ENCODE results near the gene MSI2. TPM values are rescaled to one million over a fixed set of nuclear protein-coding genes. Genes with fewer than 3 reads are reported as not detected.

MSI2 gene
- total RNA-seq, 1 donor from 2014 or later, result 60.6 TPM

- peaks cover 23% of the 10 kb centered on the region for H3K4me1 Mint-ChIP-seq (ENCODE audit: unreplicated experiment)
- no peak for DNase-seq (ENCODE audit: low spot score)
- peaks cover 5% of the 10 kb centered on the region for H3K36me3 Mint-ChIP-seq (ENCODE audit: low read depth, unreplicated experiment)
- no peak for TF ChIP-seq CTCF (IDR thresholded peaks at IDR 0.05; ENCODE audit: unreplicated experiment)
- H3K4me3 Mint-ChIP-seq (ENCODE audit: unreplicated experiment), result no peak overlapping the region
- H3K27me3 Mint-ChIP-seq (ENCODE audit: unreplicated experiment), result peaks cover 1% of the 10 kb centered on the region
- no peaks in the 10 kb centered on the region for H3K9me3 Mint-ChIP-seq (ENCODE audit: unreplicated experiment)
- H3K27ac Mint-ChIP-seq (ENCODE audit: unreplicated experiment), result no peak overlapping the region
Observed at GRCh38 chr17:57478478-57479250, 222.3 kb downstream of the MSI2 start.

GRCh38 chr17:57480438-57481196 is 224.3 kb downstream of the MSI2 start:
- Mint-ChIP-seq H3K27ac (ENCODE audit: unreplicated experiment) (no peak overlapping the region), H3K4me1 (ENCODE audit: unreplicated experiment) (peaks cover 26% of the 10 kb centered on the region), H3K4me3 (ENCODE audit: unreplicated experiment) (no peak overlapping the region), H3K9me3 (ENCODE audit: unreplicated experiment) (no peaks in the 10 kb centered on the region), H3K27me3 (ENCODE audit: unreplicated experiment) (peaks cover 2% of the 10 kb centered on the region), H3K36me3 (ENCODE audit: low read depth, unreplicated experiment) (peaks cover 5% of the 10 kb centered on the region)
- no peak for TF ChIP-seq CTCF (IDR thresholded peaks at IDR 0.05; ENCODE audit: unreplicated experiment)
- no peak for DNase-seq (ENCODE audit: low spot score)

GRCh38 chr17:57481910-57482391 is 225.6 kb downstream of the MSI2 start:
- peaks cover 8% of the 10 kb centered on the region for H3K36me3 Mint-ChIP-seq (ENCODE audit: low read depth, unreplicated experiment)
- H3K9me3 Mint-ChIP-seq (ENCODE audit: unreplicated experiment), result no peaks in the 10 kb centered on the region
- H3K27me3 Mint-ChIP-seq (ENCODE audit: unreplicated experiment), result peaks cover 2% of the 10 kb centered on the region
- no peak overlapping the region for H3K4me3 Mint-ChIP-seq (ENCODE audit: unreplicated experiment)
- DNase-seq (ENCODE audit: low spot score), result no peak
- no peak for TF ChIP-seq CTCF (IDR thresholded peaks at IDR 0.05; ENCODE audit: unreplicated experiment)
- no peak overlapping the region for H3K27ac Mint-ChIP-seq (ENCODE audit: unreplicated experiment)
- H3K4me1 Mint-ChIP-seq (ENCODE audit: unreplicated experiment), result peaks cover 27% of the 10 kb centered on the region

- Mint-ChIP-seq H3K4me3 (ENCODE audit: unreplicated experiment) (no peak overlapping the region), H3K4me1 (ENCODE audit: unreplicated experiment) (peaks cover 27% of the 10 kb centered on the region), H3K36me3 (ENCODE audit: low read depth, unreplicated experiment) (peaks cover 8% of the 10 kb centered on the region), H3K27ac (ENCODE audit: unreplicated experiment) (no peak overlapping the region), H3K27me3 (ENCODE audit: unreplicated experiment) (peaks cover 3% of the 10 kb centered on the region), H3K9me3 (ENCODE audit: unreplicated experiment) (no peaks in the 10 kb centered on the region)
- no peak for DNase-seq (ENCODE audit: low spot score)
- no peak for TF ChIP-seq CTCF (IDR thresholded peaks at IDR 0.05; ENCODE audit: unreplicated experiment)
Observed at GRCh38 chr17:57482657-57483056, 226.3 kb downstream of the MSI2 start.

Measured in endothelial cell (in vitro differentiated cells).